HCT116 (cell line): Measurements from ENCODE around the gene APLF. TPM values are rescaled to one million over a fixed set of nuclear protein-coding genes. Genes with fewer than 3 reads are reported as not detected.

ENCODE experiments used
- ATAC-seq: fragments of 200-7000 bp; cut with Tn5 transposase; 2 replicates; pipeline ENCODE4 v1.9.1; 2020; ENCODE audit warnings: mild to moderate bottlenecking, moderate library complexity
- BruUV-seq: library from RNA; stranded (reverse); fragments of 400-500 nt; replicated peaks from 2 replicates; lab custom pipeline; 2021; lab: Mats Ljungman, UMichigan
- CTCF ChIA-PET: fragments of 300-600 bp; sonication (Branson Sonifier 250); formaldehyde crosslinking; loops from one replicate; lab custom pipeline; 2021; ENCODE audit warnings: antibody characterized with exemption; lab: Charles Lee
- POLR2A ChIA-PET: fragments of 300-600, 350-600 bp; sonication (Branson Sonifier 250); formaldehyde crosslinking; loops from one replicate; lab custom pipeline; 2021; ENCODE audit warnings: antibody characterized with exemption; lab: Charles Lee
- RAD21 ChIA-PET, 2 experiments: fragments of 300-600 bp; sonication (Branson Sonifier 250); formaldehyde crosslinking; loops; one replicate each; lab custom pipeline; 2023; ENCODE audit warnings: low total read pairs in 2 of 2; ENCODE audit not compliant: uncharacterized antibody in 2 of 2, unreplicated experiment in 2 of 2, low non-redundant PET in 1 of 2; lab: Charles Lee
- DNase-seq: peaks from one replicate; pipeline ENCODE4 v3.0.0-alpha.2; 2010; ENCODE audit warnings: low read depth, low spot score
- H2AFZ ChIP-seq: fragments of 200-600 bp; shearing (Covaris generic), sonication (generic); 2 replicates; pipeline ENCODE4 v1.6.1; 2017; ENCODE audit warnings: low read depth, mixed run types, mixed read lengths, antibody characterized with exemption, low read length; ENCODE audit not compliant: poor library complexity, severe bottlenecking
- H3K27ac ChIP-seq: 2 replicates; pipeline ENCODE4 v1.5.1; 2012; ENCODE audit warnings: low read depth, low read length
- H3K27me3 ChIP-seq: fragments of 200-600 bp; sonication (generic); 2 replicates; pipeline ENCODE4 v1.6.1; 2016; ENCODE audit warnings: mixed run types, low read length, mixed read lengths; ENCODE audit not compliant: insufficient read depth
- H3K36me3 ChIP-seq, 2 experiments: fragments of 200-500 bp in 1 of 2; fragments of 200-600 bp in 1 of 2; sonication (Bioruptor generic) in 1 of 2; sonication (generic) in 1 of 2; 2 replicates each; pipeline versions ENCODE4 v1.5.1 to v1.6.1; 2014 to 2016; ENCODE audit warnings: low read length in 2 of 2, inconsistent platforms in 1 of 2, mixed read lengths in 1 of 2, mixed run types in 1 of 2; ENCODE audit not compliant: insufficient read depth in 2 of 2, control insufficient read depth in 1 of 2
- H3K4me1 ChIP-seq, 2 experiments: fragments of 200-600 bp in 1 of 2; sonication (generic) in 1 of 2; 2 replicates each; pipeline versions ENCODE4 v1.5.1 to v1.6.1; 2012 to 2017; ENCODE audit warnings: low read length in 2 of 2, inconsistent platforms in 1 of 2, mild to moderate bottlenecking in 1 of 2, mixed read lengths in 1 of 2, mixed run types in 1 of 2, moderate library complexity in 1 of 2; ENCODE audit not compliant: insufficient read depth in 2 of 2, control insufficient read depth in 1 of 2
- H3K4me2 ChIP-seq: fragments of 200-600 bp; sonication (generic); 2 replicates; pipeline ENCODE4 v1.6.1; 2017; ENCODE audit warnings: mixed run types, low read length, mixed read lengths
- H3K4me3 ChIP-seq, 2 experiments: fragments of 200-600 bp in 1 of 2; sonication (generic) in 1 of 2; replicated peaks in 1 of 2; 2 replicates each; pipeline ENCODE4 v1.5.1; 2011 to 2016; ENCODE audit warnings: low read length in 2 of 2, control low read depth in 1 of 2, low read depth in 1 of 2, mild to moderate bottlenecking in 1 of 2, mixed read lengths in 1 of 2, mixed run types in 1 of 2
- H3K79me2 ChIP-seq: fragments of 200-600 bp; sonication (generic); 2 replicates; pipeline ENCODE4 v1.6.1; 2017; ENCODE audit warnings: mild to moderate bottlenecking, mixed run types, low read length, moderate library complexity, mixed read lengths; ENCODE audit not compliant: insufficient read depth
- H3K9ac ChIP-seq: fragments of 200-600 bp; sonication (generic); 2 replicates; pipeline ENCODE4 v1.6.1; 2016; ENCODE audit warnings: low read length, mixed read lengths
- H3K9me2 ChIP-seq: fragments of 200-600 bp; sonication (generic), shearing (Covaris generic); 2 replicates; pipeline ENCODE4 v1.6.1; 2017; ENCODE audit warnings: mixed run types, mild to moderate bottlenecking, moderate library complexity; ENCODE audit not compliant: insufficient read depth
- H3K9me3 ChIP-seq, 2 experiments: fragments of 200-500 bp in 1 of 2; fragments of 200-600 bp in 1 of 2; sonication (Bioruptor generic) in 1 of 2; sonication (generic) in 1 of 2; 2 replicates each; pipeline ENCODE4 v1.6.1; 2014 to 2017; ENCODE audit warnings: low read length in 2 of 2, mixed read lengths in 2 of 2, inconsistent platforms in 1 of 2, low read depth in 1 of 2, mild to moderate bottlenecking in 1 of 2, mixed run types in 1 of 2, moderate library complexity in 1 of 2; ENCODE audit not compliant: control insufficient read depth in 1 of 2, insufficient read depth in 1 of 2
- H4K20me1 ChIP-seq: fragments of 200-600 bp; sonication (generic), shearing (Covaris generic); 2 replicates; pipeline ENCODE4 v1.6.1; 2017; ENCODE audit warnings: mixed run types, mild to moderate bottlenecking, moderate library complexity; ENCODE audit not compliant: insufficient read depth
- EZH2 ChIP-seq: fragments of 200-600 bp; sonication (generic); IDR thresholded peaks from 2 replicates; pipeline ENCODE4 v1.6.1; 2017; ENCODE audit warnings: antibody characterized with exemption, mixed run types
- JUND ChIP-seq: IDR thresholded peaks from 2 replicates; pipeline ENCODE4 v1.6.1; 2012
- REST ChIP-seq: IDR thresholded peaks from 2 replicates; pipeline ENCODE4 v1.6.1; 2012; ENCODE audit warnings: low read depth
- SP1 ChIP-seq: IDR thresholded peaks from 2 replicates; pipeline ENCODE4 v1.6.1; 2012; ENCODE audit warnings: low read depth
- SRF ChIP-seq: IDR thresholded peaks from 2 replicates; pipeline ENCODE4 v1.6.1; 2012; ENCODE audit warnings: low read depth
- intact Hi-C: fragments of 100-400 bp; cut with micrococcal nuclease; formaldehyde crosslinking; loops from 2 replicates; pipeline ENCODE4 v1.10.0; 2022
- total RNA-seq: library from RNA; stranded (reverse); gene quantifications from one replicate; pipeline ENCODE4 v1.2.1, GENCODE V29; 2021; ENCODE audit not compliant: unreplicated experiment
- TF ChIP-seq, protein P1 (sequence below): IDR thresholded peaks from 2 replicates; pipeline ENCODE4 v1.6.1; 2012

APLF gene
- total RNA-seq, 1 experiment from 2014 or later: 1.6 TPM

- DNase-seq: no peak
- Histone ChIP-seq H3K4me3 (no peak overlapping the region), H3K4me2 (no peak overlapping the region), H4K20me1 (no peaks in the 10 kb centered on the region), H3K9me2 (no peaks in the 10 kb centered on the region), H3K27ac (no peak overlapping the region), H2AFZ (no peak overlapping the region), H3K36me3 (no peaks in the 10 kb centered on the region), H3K9me3 (no peaks in the 10 kb centered on the region), H3K27me3 (no peaks in the 10 kb centered on the region), H3K79me2 (no peaks in the 10 kb centered on the region), H3K4me1 (no peaks in the 10 kb centered on the region), H3K9ac (no peak overlapping the region)
- TF ChIP-seq SP1 (no peak), EZH2 (no peak), JUND (no peak), REST (no peak), SRF (no peak)
- TF ChIP-seq, protein P1, sequence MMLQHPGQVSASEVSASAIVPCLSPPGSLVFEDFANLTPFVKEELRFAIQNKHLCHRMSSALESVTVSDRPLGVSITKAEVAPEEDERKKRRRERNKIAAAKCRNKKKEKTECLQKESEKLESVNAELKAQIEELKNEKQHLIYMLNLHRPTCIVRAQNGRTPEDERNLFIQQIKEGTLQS: no peak
- no peak for ATAC-seq
- ChIA-PET RAD21 (no interaction called here), POLR2A (no interaction called here), CTCF (no interaction called here)
- intact Hi-C loops: loop anchor here (10.0 kb wide), 1 partner anchor 164 kb away; no protein-coding TSS in a partner anchor
- BruUV-seq: no TSS peak
Observed at GRCh38 chr2:68448671-68449653, 18.4 kb upstream of the APLF start.
